Caco-2 (cell line): ENCODE results near the gene NDUFAF3. TPM values are rescaled to one million over a fixed set of nuclear protein-coding genes. Genes with fewer than 3 reads are reported as not detected.

Source experiments
- BruUV-seq: library from RNA; stranded (reverse); fragments of 400-500 nt; replicated peaks from 2 replicates; lab custom pipeline; 2021; lab: Mats Ljungman, UMichigan
- CTCF ChIA-PET: fragments of 300-600 bp; sonication (Branson Sonifier 250); formaldehyde crosslinking; loops from one replicate; lab custom pipeline; 2022; ENCODE audit warnings: antibody characterized with exemption; lab: Charles Lee
- POLR2A ChIA-PET: fragments of 300-600 bp; sonication (Branson Sonifier 250); formaldehyde crosslinking; loops from one replicate; lab custom pipeline; 2022; ENCODE audit warnings: antibody characterized with exemption; lab: Charles Lee
- DNase-seq, 2 experiments: peaks; one replicate each; pipeline versions ENCODE4 v3.0.0 to v3.0.0-alpha.2; 2020 to 2022
- H3K27me3 ChIP-seq: replicated peaks from 2 replicates; pipeline ENCODE4 v1.6.0; 2011; ENCODE audit warnings: low read length; ENCODE audit not compliant: control insufficient read depth, insufficient read depth
- H3K36me3 ChIP-seq: 2 replicates; pipeline ENCODE4 v1.5.1; 2011; ENCODE audit warnings: low read length; ENCODE audit not compliant: control insufficient read depth, insufficient read depth
- H3K4me1 ChIP-seq: fragments of 250-450 bp; sonication (Bioruptor Pico); 2 replicates; pipeline ENCODE4 v1.5.1; 2020; ENCODE audit warnings: mild to moderate bottlenecking
- H3K4me3 ChIP-seq: 2 replicates; pipeline ENCODE4 v1.5.1; 2011; ENCODE audit warnings: low read depth, mild to moderate bottlenecking, control low read depth, low read length
- H3K9me3 ChIP-seq: fragments of 250-450 bp; sonication (Bioruptor Pico); 2 replicates; pipeline ENCODE4 v1.5.1; 2020; ENCODE audit warnings: mild to moderate bottlenecking, moderate library complexity
- H3K27ac Mint-ChIP-seq: one replicate; pipeline ENCODE4 v1.8.0; 2022; ENCODE audit warnings: mixed read lengths; ENCODE audit not compliant: unreplicated experiment
- H3K27me3 Mint-ChIP-seq: one replicate; pipeline ENCODE4 v1.8.0; 2022; ENCODE audit warnings: mixed read lengths; ENCODE audit not compliant: insufficient read depth, unreplicated experiment
- H3K36me3 Mint-ChIP-seq: one replicate; pipeline ENCODE4 v1.8.0; 2022; ENCODE audit warnings: mild to moderate bottlenecking, mixed read lengths; ENCODE audit not compliant: insufficient read depth, unreplicated experiment
- H3K4me1 Mint-ChIP-seq: one replicate; pipeline ENCODE4 v1.8.0; 2022; ENCODE audit warnings: low read depth, mixed read lengths; ENCODE audit not compliant: unreplicated experiment
- H3K4me3 Mint-ChIP-seq: one replicate; pipeline ENCODE4 v1.8.0; 2022; ENCODE audit warnings: mild to moderate bottlenecking, moderate library complexity, mixed read lengths; ENCODE audit not compliant: unreplicated experiment
- H3K9me3 Mint-ChIP-seq: one replicate; pipeline ENCODE4 v1.8.0; 2022; ENCODE audit warnings: mixed read lengths; ENCODE audit not compliant: unreplicated experiment
- CTCF ChIP-seq, 2 experiments: fragments of 200-600 bp in 1 of 2; IDR thresholded peaks; 1 replicate in 1 of 2; 2 replicates in 1 of 2; pipeline versions ENCODE4 v1.5.1 to v1.8.0; 2011 to 2022; ENCODE audit warnings: antibody characterized with exemption in 1 of 2, control low read depth in 1 of 2, inconsistent platforms in 1 of 2, low read depth in 1 of 2, low read length in 1 of 2, mild to moderate bottlenecking in 1 of 2, moderate library complexity in 1 of 2; ENCODE audit not compliant: insufficient read depth in 1 of 2, severe bottlenecking in 1 of 2, unreplicated experiment in 1 of 2
- intact Hi-C: fragments of 100-400 bp; cut with micrococcal nuclease; formaldehyde crosslinking; loops from one replicate; pipeline ENCODE4 v1.10.0; 2022; ENCODE audit not compliant: unreplicated experiment
- total RNA-seq: library from RNA; stranded (reverse); gene quantifications from 2 replicates; pipeline ENCODE4 v1.2.3, GENCODE V29; 2022

The NDUFAF3 gene
- total RNA-seq, 1 experiment from 2014 or later = 68.7 TPM

DNA sequence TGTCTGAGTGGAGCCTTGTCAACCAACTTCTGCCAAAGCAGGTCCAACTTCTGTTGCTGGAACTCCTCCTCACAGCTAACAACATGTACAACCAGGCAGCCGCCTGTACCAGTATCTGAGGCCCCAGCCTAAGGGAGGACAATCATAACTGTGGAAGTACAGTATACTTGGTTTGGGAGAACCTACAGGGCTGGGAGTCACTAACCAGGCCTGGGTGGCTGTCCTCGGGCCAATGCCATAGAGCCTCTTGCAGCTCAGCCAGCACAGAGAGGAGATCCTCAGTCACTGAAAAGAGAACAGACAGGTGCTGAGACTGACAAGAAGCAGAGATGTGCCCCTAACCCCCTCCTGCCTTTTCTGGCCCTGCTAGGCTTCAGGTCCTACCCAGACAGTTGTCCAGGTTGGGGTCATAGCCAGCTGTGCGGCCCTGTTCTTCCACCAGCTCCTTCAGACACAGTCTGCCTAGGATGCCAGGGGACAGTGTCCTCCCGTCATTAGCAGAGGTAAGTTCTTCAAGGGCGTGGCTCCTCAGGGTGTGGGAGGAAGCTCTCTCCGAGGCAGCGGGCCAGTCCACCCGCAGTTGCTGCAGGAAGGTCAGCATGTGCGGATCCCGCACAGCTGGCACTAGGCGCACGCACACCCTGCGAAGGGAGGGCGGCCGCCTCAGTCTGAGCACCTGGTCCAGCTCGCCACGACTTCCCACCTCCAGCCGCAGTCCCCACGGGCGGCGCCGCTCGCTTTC lies 4.5 kb upstream of the NDUFAF3 start:
- intact Hi-C loops = no loop called here
- Mint-ChIP-seq H3K9me3 (no peaks in the 10 kb centered on the region), H3K4me1 (no peaks in the 10 kb centered on the region), H3K4me3 (peak overlapping the region; percentile 82), H3K36me3 (peaks cover 77% of the 10 kb centered on the region), H3K27me3 (no peaks in the 10 kb centered on the region), H3K27ac (peak overlapping the region; percentile 71)
- Histone ChIP-seq H3K4me3 (peak overlapping the region; percentile 83), H3K4me1 (no peaks in the 10 kb centered on the region), H3K36me3 (peaks cover 5% of the 10 kb centered on the region), H3K9me3 (no peaks in the 10 kb centered on the region), H3K27me3 (no peaks in the 10 kb centered on the region)
- CTCF ChIA-PET = interaction anchor here (1.0 to 2.7 kb wide), 4 partner anchors 10 to 323 kb away, joined by 3 to 14 read pairs (median 10); partner anchors contain the start of genes USP4 and WDR6
- no peak for TF ChIP-seq CTCF (IDR thresholded peaks at IDR 0.05; ENCODE audit: insufficient read depth in 1 of 2, low read depth in 1 of 2, low read length in 1 of 2, severe bottlenecking in 1 of 2, unreplicated experiment in 1 of 2)
- POLR2A ChIA-PET = interaction anchor here (0.7 to 3.2 kb wide), 3 partner anchors 10 to 76 kb away, joined by 3 to 26 read pairs (median 4); partner anchors contain the start of genes QRICH1 and WDR6
- peak in 1 of 2 experiments; percentile 37 for DNase-seq
- BruUV-seq = no TSS peak

GRCh38 chr3:49017971-49018706 lies 3.8 kb upstream of the NDUFAF3 start, which contains the start of gene DALRD3:
TSS of gene DALRD3 (minus strand) at chr3:49018580. CDS start at chr3:49018564, 16 bp downstream.
- Mint-ChIP-seq H3K4me1 (peaks cover 3% of the 10 kb centered on the region), H3K27ac (peak within 1 kb of the TSS; percentile 97), H3K9me3 (no peaks in the 10 kb centered on the region), H3K36me3 (peaks cover 80% of the 10 kb centered on the region), H3K27me3 (no peaks in the 10 kb centered on the region), H3K4me3 (peak within 1 kb of the TSS; percentile 82)
- Histone ChIP-seq H3K4me3 (peak within 1 kb of the TSS; percentile 83), H3K9me3 (no peaks in the 10 kb centered on the region), H3K27me3 (no peaks in the 10 kb centered on the region), H3K4me1 (peaks cover 2% of the 10 kb centered on the region; the same call in 1 of the 2 replicates), H3K36me3 (peaks cover 2% of the 10 kb centered on the region)
- ChIA-PET CTCF (interaction anchor here (0.6 to 2.7 kb wide), 5 partner anchors 11 to 322 kb away, joined by 3 to 14 read pairs (median 7); partner anchors contain the start of genes USP4 and WDR6), POLR2A (interaction anchor here (0.5 to 3.2 kb wide), 4 partner anchors 9 to 1281 kb away, joined by 3 to 26 read pairs (median 4); partner anchors contain the start of genes QRICH1 and WDR6)
- intact Hi-C loops = no loop called here
- peak; percentile 80 to 86 for DNase-seq
- no peak for TF ChIP-seq CTCF (IDR thresholded peaks at IDR 0.05; ENCODE audit: insufficient read depth in 1 of 2, low read depth in 1 of 2, low read length in 1 of 2, severe bottlenecking in 1 of 2, unreplicated experiment in 1 of 2)
- BruUV-seq = no TSS peak

GRCh38 chr3:49018707-49019006 lies 3.3 kb upstream of the NDUFAF3 start:
- H3K9me3 Mint-ChIP-seq = no peaks in the 10 kb centered on the region
- H3K4me3 Mint-ChIP-seq = peak overlapping the region; percentile 82
- Histone ChIP-seq H3K4me1 (peaks cover 3% of the 10 kb centered on the region; the same call in 1 of the 2 replicates), H3K36me3 (peaks cover 2% of the 10 kb centered on the region), H3K27me3 (no peaks in the 10 kb centered on the region), H3K9me3 (no peaks in the 10 kb centered on the region), H3K4me3 (peak overlapping the region; percentile 83)
- H3K36me3 Mint-ChIP-seq = peaks cover 80% of the 10 kb centered on the region
- ChIA-PET CTCF (interaction anchor here (0.6 to 2.4 kb wide), 2 partner anchors 11 to 30 kb away, joined by 3 to 12 read pairs; partner anchors contain the start of gene WDR6), POLR2A (interaction anchor here (3.2 kb wide), 1 partner anchor 11 kb away, joined by 26 read pairs; the partner anchor contains the start of gene WDR6)
- no TSS peak for BruUV-seq
- peaks cover 6% of the 10 kb centered on the region for H3K4me1 Mint-ChIP-seq
- H3K27me3 Mint-ChIP-seq = no peaks in the 10 kb centered on the region
- no peak for TF ChIP-seq CTCF (IDR thresholded peaks at IDR 0.05; ENCODE audit: insufficient read depth in 1 of 2, low read depth in 1 of 2, low read length in 1 of 2, severe bottlenecking in 1 of 2, unreplicated experiment in 1 of 2)
- intact Hi-C loops = no loop called here
- H3K27ac Mint-ChIP-seq = peak overlapping the region; percentile 71
- DNase-seq = no peak
